Breast epithelium (tissue), 3 donors: Measurements from ENCODE around the gene FOXF1.

Source experiments
- POLR2A ChIP-seq: fragments of 450-650 bp; IDR thresholded peaks from one replicate; pipeline ENCODE4 v1.6.1; 2016; ENCODE audit warnings: antibody characterized with exemption, mild to moderate bottlenecking, moderate library complexity
- TF ChIP-seq, protein P1 (sequence below), 3 donors: fragments of 450-650 bp; IDR thresholded peaks; one replicate each; pipeline ENCODE4 v1.5.1; 2016 to 2017; ENCODE audit warnings: antibody characterized with exemption in 3 of 3, mild to moderate bottlenecking in 3 of 3, moderate library complexity in 3 of 3

DNA sequence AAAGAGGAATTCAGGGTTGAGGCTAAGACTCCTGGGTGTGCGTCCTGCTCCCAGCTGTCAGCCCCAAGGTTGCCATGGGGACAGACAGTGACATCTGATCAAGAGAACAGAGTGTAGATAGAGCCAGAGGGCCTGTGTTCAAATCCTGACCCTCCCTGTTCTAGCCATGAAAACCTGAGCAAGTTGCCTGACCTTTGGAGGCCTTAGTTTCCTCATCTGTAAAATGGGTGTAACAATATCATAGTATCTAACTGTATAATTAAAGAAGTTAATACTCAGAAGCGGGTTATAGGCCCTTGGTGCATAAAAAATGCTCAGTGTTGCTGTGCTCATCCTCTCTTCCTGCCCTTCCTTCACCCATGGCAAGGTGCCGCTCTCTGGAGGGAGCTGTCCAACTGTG, 28.7 kb upstream of the FOXF1 start:
- TF ChIP-seq, protein P1, sequence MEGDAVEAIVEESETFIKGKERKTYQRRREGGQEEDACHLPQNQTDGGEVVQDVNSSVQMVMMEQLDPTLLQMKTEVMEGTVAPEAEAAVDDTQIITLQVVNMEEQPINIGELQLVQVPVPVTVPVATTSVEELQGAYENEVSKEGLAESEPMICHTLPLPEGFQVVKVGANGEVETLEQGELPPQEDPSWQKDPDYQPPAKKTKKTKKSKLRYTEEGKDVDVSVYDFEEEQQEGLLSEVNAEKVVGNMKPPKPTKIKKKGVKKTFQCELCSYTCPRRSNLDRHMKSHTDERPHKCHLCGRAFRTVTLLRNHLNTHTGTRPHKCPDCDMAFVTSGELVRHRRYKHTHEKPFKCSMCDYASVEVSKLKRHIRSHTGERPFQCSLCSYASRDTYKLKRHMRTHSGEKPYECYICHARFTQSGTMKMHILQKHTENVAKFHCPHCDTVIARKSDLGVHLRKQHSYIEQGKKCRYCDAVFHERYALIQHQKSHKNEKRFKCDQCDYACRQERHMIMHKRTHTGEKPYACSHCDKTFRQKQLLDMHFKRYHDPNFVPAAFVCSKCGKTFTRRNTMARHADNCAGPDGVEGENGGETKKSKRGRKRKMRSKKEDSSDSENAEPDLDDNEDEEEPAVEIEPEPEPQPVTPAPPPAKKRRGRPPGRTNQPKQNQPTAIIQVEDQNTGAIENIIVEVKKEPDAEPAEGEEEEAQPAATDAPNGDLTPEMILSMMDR (IDR thresholded peaks at IDR 0.05): no peak
- no peak for TF ChIP-seq POLR2A
